H1 (cell line): ENCODE measurements around the gene C1S. TPM values are rescaled to one million over a fixed set of nuclear protein-coding genes. Genes with fewer than 3 reads are reported as not detected.

Experiments used
- CTCF ChIA-PET: fragments of 300-600 bp; sonication (Branson Sonifier 250); formaldehyde crosslinking; loops from one replicate; lab custom pipeline; 2021; ENCODE audit not compliant: partially characterized antibody; lab: Charles Lee
- POLR2A ChIA-PET: fragments of 300-600 bp; sonication (Branson Sonifier 250); formaldehyde crosslinking; loops from one replicate; lab custom pipeline; 2021; ENCODE audit warnings: inconsistent platforms; ENCODE audit not compliant: partially characterized antibody; lab: Charles Lee
- DNase-seq, 2 experiments: peaks; one replicate each; pipeline versions ENCODE4 v3.0.0 to v3.0.0-alpha.2; 2010 to 2022; ENCODE audit warnings: low spot score in 2 of 2, low read depth in 1 of 2, mixed read lengths in 1 of 2
- FAIRE-seq: peaks from 2 replicates; lab custom pipeline; 2011; peaks lifted over from hg19 to GRCh38; lab: Jason Lieb, UNC
- H2AFZ ChIP-seq: 2 replicates; pipeline ENCODE4 v1.8.1; 2012; ENCODE audit warnings: low read length, inconsistent platforms
- H2AK5ac ChIP-seq: 2 replicates; pipeline ENCODE4 v1.6.1; 2013; ENCODE audit warnings: low read depth, low read length
- H2BK120ac ChIP-seq: replicated peaks from 2 replicates; pipeline ENCODE3; 2013; ENCODE audit warnings: low read depth, low read length, inconsistent platforms
- H2BK12ac ChIP-seq: 2 replicates; pipeline ENCODE4 v1.6.1; 2013; ENCODE audit warnings: low read depth, low read length
- H2BK15ac ChIP-seq: 2 replicates; pipeline ENCODE4 v1.6.1; 2013; ENCODE audit warnings: low read length
- H2BK20ac ChIP-seq: 2 replicates; pipeline ENCODE4 v1.6.1; 2013; ENCODE audit warnings: low read length
- H2BK5ac ChIP-seq: 2 replicates; pipeline ENCODE4 v1.6.1; 2013; ENCODE audit warnings: low read depth, low read length
- H3K14ac ChIP-seq: 2 replicates; pipeline ENCODE4 v1.6.1; 2013; ENCODE audit warnings: inconsistent platforms; ENCODE audit not compliant: insufficient read length
- H3K18ac ChIP-seq: 2 replicates; pipeline ENCODE4 v1.6.1; 2013; ENCODE audit warnings: low read length; ENCODE audit errors: extremely low read depth
- H3K23ac ChIP-seq: 2 replicates; pipeline ENCODE4 v1.6.1; 2013; ENCODE audit warnings: inconsistent platforms; ENCODE audit not compliant: insufficient read length
- H3K23me2 ChIP-seq: 2 replicates; pipeline ENCODE4 v1.6.1; 2013; ENCODE audit warnings: low read depth, low read length
- H3K27ac ChIP-seq: 2 replicates; pipeline ENCODE4 v1.6.1; 2011; ENCODE audit warnings: low read depth, low read length, inconsistent platforms
- H3K27me3 ChIP-seq, 4 experiments: replicated peaks in 1 of 4; 1 replicate in 1 of 4; 2 replicates in 3 of 4; pipeline versions ENCODE4 v1.6.1 to v1.8.1; 2011 to 2013; ENCODE audit warnings: low read length in 3 of 4, mild to moderate bottlenecking in 3 of 4, inconsistent platforms in 2 of 4, mixed read lengths in 2 of 4, moderate library complexity in 1 of 4; ENCODE audit not compliant: control insufficient read depth in 3 of 4, insufficient read depth in 3 of 4; ENCODE audit errors: extremely low read depth in 1 of 4
- H3K36me3 ChIP-seq, 4 experiments: 2 replicates each; pipeline versions ENCODE4 v1.6.1 to v1.8.1; 2011 to 2013; ENCODE audit warnings: mild to moderate bottlenecking in 4 of 4, low read length in 3 of 4, moderate library complexity in 2 of 4, control low read depth in 1 of 4, inconsistent platforms in 1 of 4; ENCODE audit not compliant: insufficient read depth in 4 of 4, control insufficient read depth in 2 of 4
- H3K4ac ChIP-seq: replicated peaks from 2 replicates; pipeline ENCODE3; 2013; ENCODE audit warnings: low read length, low read depth, mixed read lengths, inconsistent platforms; ENCODE audit not compliant: insufficient read length
- H3K4me1 ChIP-seq, 4 experiments: replicated peaks in 1 of 4; 1 replicate in 1 of 4; 2 replicates in 3 of 4; pipeline versions ENCODE4 v1.6.1 to v1.8.1; 2011 to 2013; ENCODE audit warnings: low read length in 3 of 4, inconsistent platforms in 2 of 4, mixed read lengths in 1 of 4; ENCODE audit not compliant: insufficient read depth in 4 of 4, control insufficient read depth in 3 of 4
- H3K4me2 ChIP-seq, 2 experiments: 2 replicates each; pipeline versions ENCODE4 v1.6.1 to v1.8.1; 2011 to 2013; ENCODE audit warnings: low read depth in 2 of 2, low read length in 2 of 2, control low read depth in 1 of 2, inconsistent platforms in 1 of 2, mild to moderate bottlenecking in 1 of 2; ENCODE audit not compliant: insufficient read depth in 1 of 2
- H3K4me3 ChIP-seq, 4 experiments: fragments of 200-600, 300-600 bp in 1 of 4; sonication (generic), shearing (Covaris generic), sonication (Bioruptor Twin) in 1 of 4; 2 replicates each; pipeline versions ENCODE4 v1.5.1 to v1.8.1; 2011 to 2016; ENCODE audit warnings: low read length in 4 of 4, low read depth in 3 of 4, control low read depth in 2 of 4, inconsistent platforms in 2 of 4, mild to moderate bottlenecking in 2 of 4, mixed read lengths in 1 of 4, moderate library complexity in 1 of 4; ENCODE audit not compliant: insufficient read depth in 2 of 4; ENCODE audit errors: extremely low read depth in 1 of 4
- H3K56ac ChIP-seq: replicated peaks from 2 replicates; pipeline ENCODE3; 2013; ENCODE audit warnings: low read depth, mild to moderate bottlenecking, mixed read lengths, low read length, inconsistent platforms; ENCODE audit not compliant: insufficient read length
- H3K79me1 ChIP-seq: 2 replicates; pipeline ENCODE4 v1.6.1; 2013; ENCODE audit warnings: low read depth, low read length, control low read depth
- H3K79me2 ChIP-seq, 2 experiments: 2 replicates each; pipeline versions ENCODE4 v1.6.1 to v1.8.1; 2012 to 2013; ENCODE audit warnings: low read length in 2 of 2, mild to moderate bottlenecking in 2 of 2, inconsistent platforms in 1 of 2; ENCODE audit not compliant: insufficient read depth in 2 of 2, control insufficient read depth in 1 of 2
- H3K9ac ChIP-seq, 4 experiments: replicated peaks in 1 of 4; 1 replicate in 1 of 4; 2 replicates in 3 of 4; pipeline versions ENCODE4 v1.6.1 to v1.8.1; 2011 to 2013; ENCODE audit warnings: low read depth in 3 of 4, low read length in 3 of 4, control low read depth in 2 of 4, mild to moderate bottlenecking in 2 of 4, moderate library complexity in 2 of 4, inconsistent platforms in 1 of 4; ENCODE audit errors: extremely low read depth in 1 of 4
- H3K9me3 ChIP-seq, 2 experiments: 2 replicates each; pipeline versions ENCODE4 v1.6.1 to v1.8.1; 2012 to 2013; ENCODE audit warnings: mild to moderate bottlenecking in 2 of 2, moderate library complexity in 2 of 2, control low read depth in 1 of 2, inconsistent platforms in 1 of 2, low read depth in 1 of 2, low read length in 1 of 2, mixed read lengths in 1 of 2; ENCODE audit not compliant: insufficient read depth in 2 of 2
- H4K20me1 ChIP-seq, 2 experiments: replicated peaks in 1 of 2; 2 replicates each; pipeline versions ENCODE3 to v1.8.1; 2011 to 2013; ENCODE audit warnings: inconsistent platforms in 2 of 2, low read length in 2 of 2, mild to moderate bottlenecking in 1 of 2; ENCODE audit not compliant: insufficient read depth in 2 of 2, control insufficient read depth in 1 of 2
- H4K5ac ChIP-seq: 2 replicates; pipeline ENCODE4 v1.6.1; 2013; ENCODE audit warnings: low read length, low read depth, mixed read lengths, inconsistent platforms; ENCODE audit not compliant: insufficient read length
- H4K8ac ChIP-seq: 2 replicates; pipeline ENCODE4 v1.8.0; 2013; ENCODE audit warnings: mild to moderate bottlenecking, moderate library complexity, low read length, inconsistent platforms; ENCODE audit not compliant: insufficient read depth; ENCODE audit errors: extremely low read depth
- H4K91ac ChIP-seq: replicated peaks from 2 replicates; pipeline ENCODE3; 2013; ENCODE audit warnings: low read length, mixed read lengths, inconsistent platforms; ENCODE audit not compliant: insufficient read length
- CTBP2 ChIP-seq: IDR thresholded peaks from 2 replicates; pipeline ENCODE4 v1.7.0; 2011; ENCODE audit warnings: borderline replicate concordance, mild to moderate bottlenecking, moderate library complexity, mixed read lengths, low read length; ENCODE audit not compliant: insufficient read depth, insufficient read length
- SUZ12 ChIP-seq: fragments of 200-600 bp; sonication (generic); IDR thresholded peaks from 2 replicates; pipeline ENCODE4 v1.6.1; 2012; ENCODE audit warnings: mild to moderate bottlenecking, inconsistent platforms, low read length, moderate library complexity, mixed read lengths
- YY1 ChIP-seq: IDR thresholded peaks from 2 replicates; pipeline ENCODE4 v1.6.1; 2011; ENCODE audit warnings: low read depth, mild to moderate bottlenecking, low read length
- WGBS, 2 experiments: shearing (Covaris generic) in 1 of 2; methylation state at CpG; one replicate each; pipeline versions ENCODE4 v1.1.6 to v1.1.7; 2013 to 2015; ENCODE audit warnings: low lambda C conversion rate in 2 of 2, mixed read lengths in 2 of 2, inconsistent platforms in 1 of 2, low coverage in 1 of 2, missing lambda C conversion rate in 1 of 2; ENCODE audit not compliant: insufficient replicate concordance in 2 of 2, insufficient coverage in 1 of 2, insufficient read length in 1 of 2; ENCODE audit errors: extremely low coverage in 1 of 2, missing lambda C conversion rate in 1 of 2; 5-methylcytosine and 5-hydroxymethylcytosine counted together
- polyA plus RNA-seq, 7 experiments: library from polyadenylated mRNA; depleted of rRNA in 3 of 7; stranded (reverse) in 5 of 7; unstranded in 2 of 7; fragments of >200 nt in 5 of 7; fragments of 200-250 nt in 2 of 7; gene quantifications; 1 replicate in 5 of 7; 2 replicates in 1 of 7; 4 replicates in 1 of 7; pipeline versions ENCODE4 v1.2.1 to v1.2.3, GENCODE V29; 2011 to 2013; ENCODE audit warnings: missing spikeins in 2 of 7, mixed read lengths in 2 of 7
- total RNA-seq: library from RNA; stranded (reverse); fragmentation: NEBNext Ultra II Directional; extraction: Animal tissue kit (Norgen Biotek cat#: 25700); gene quantifications from 2 replicates; pipeline ENCODE4 v1.2.1, GENCODE V29; 2021

Gene C1S
- total and polyA plus RNA-seq, 2 of the 8 experiments (the other 6 are each of a cell fraction or from before 2014, with no cell fraction given), result 4.4 to 7.3 TPM

- Histone ChIP-seq H2AFZ (no peak overlapping the region), H3K4me2 (no peak overlapping the region; a peak in 1 of 4 replicates), H3K14ac (no peak overlapping the region), H3K4ac (no peak overlapping the region), H2BK20ac (no peak overlapping the region), H3K4me3 (no peak overlapping the region), H3K36me3 (peaks cover 0 to 5% (median 2%) of the 10 kb centered on the region in 4 experiments; a peak in 2 of 8 replicates), H2BK5ac (no peak overlapping the region), H3K4me1 (peaks cover 7 to 21% (median 16%) of the 10 kb centered on the region in 4 experiments), H4K91ac (no peak overlapping the region), H3K18ac (no peak overlapping the region), H3K9me3 (no peaks in the 10 kb centered on the region; a peak in 1 of 4 replicates)
- WGBS, 2 experiments, result 93% methylated on average over 11 of the region's 11 CpGs; no CpG with 5 or more reads in 1 of the 2 experiments
- POLR2A ChIA-PET, result interaction anchor here (0.9 to 2.6 kb wide), 9 partner anchors 9 to 112 kb away, joined by 3 to 14 read pairs (median 5); partner anchors contain the start of genes C1RL and C1S
- DNase-seq, result no peak
- TF ChIP-seq SUZ12, result no peak
- no peak for TF ChIP-seq YY1
- TF ChIP-seq CTBP2, result no peak
- TF ChIP-seq, all 59 proteins: peak for 0
- Histone ChIP-seq H2BK12ac (peak overlapping the region; percentile 71; the same call in 1 of the 2 replicates), H3K23me2 (peaks cover 12% of the 10 kb centered on the region; the same call in 1 of the 2 replicates), H3K9ac (no peak overlapping the region), H2AK5ac (peak overlapping the region; percentile 9; the same call in 1 of the 2 replicates), H3K56ac (no peak overlapping the region), H3K27ac (no peak overlapping the region), H3K27me3 (no peaks in the 10 kb centered on the region; a peak in 1 of 7 replicates), H2BK15ac (peak overlapping the region; percentile 84; the same call in 1 of the 2 replicates), H4K8ac (peak overlapping the region; percentile 41), H2BK120ac (no peak overlapping the region), H3K23ac (no peak overlapping the region), H4K20me1 (peaks cover 0 to 9% of the 10 kb centered on the region in 2 experiments), H3K79me2 (no peaks in the 10 kb centered on the region), H4K5ac (no peak overlapping the region), H3K79me1 (no peaks in the 10 kb centered on the region)
- no peak for FAIRE-seq
- CTCF ChIA-PET, result interaction anchor here (1.0 to 4.3 kb wide), 8 partner anchors 9 to 127 kb away, joined by 3 to 24 read pairs (median 6); partner anchors contain the start of gene C1RL
These were observed 28.8 kb downstream of the C1S start for GRCh38 chr12:7089196-7089871.
